ENCODE measurements around the gene SAMD4A. TPM values are rescaled to one million over a fixed set of nuclear protein-coding genes. Genes with fewer than 3 reads are reported as not detected.
A peak's percentile ranks its signal among the peaks of the same experiment; 100 is the strongest.

The SAMD4A gene
- total and polyA plus RNA-seq, 8 donors, result 4.5 to 40.5 (median 8.0) TPM

- Histone ChIP-seq H3K27me3 (no peaks in the 10 kb centered on the region), H3K4me1 (peaks cover 9 to 10% of the 10 kb centered on the region in 2 donors), H3K9me3 (no peaks in the 10 kb centered on the region), H3K36me3 (no peaks in the 10 kb centered on the region), H3K27ac (no peak overlapping the region), H3K4me3 (no peak overlapping the region)
- intact Hi-C loops (cut with DNase I), result loop anchor here in 1 of 2 donors (10.0 kb wide), 1 partner anchor 48 kb away; no protein-coding TSS in a partner anchor
- DNase-seq, result no peak
- ATAC-seq, result no peak
- no peak for TF ChIP-seq CTCF (IDR thresholded peaks at IDR 0.05)
Observed at GRCh38 chr14:54716862-54717261, 149.9 kb downstream of the SAMD4A start.

GRCh38 chr14:54718046-54718445, 151.1 kb downstream of the SAMD4A start:
- TF ChIP-seq CTCF (IDR thresholded peaks at IDR 0.05), result no peak

GRCh38 chr14:54719406-54719805, 152.5 kb downstream of the SAMD4A start:
- H3K4me1 ChIP-seq, result no peaks in the 10 kb centered on the region
- no peak for TF ChIP-seq CTCF (IDR thresholded peaks at IDR 0.05)
- H3K9me3 ChIP-seq, result no peaks in the 10 kb centered on the region
- H3K27me3 ChIP-seq, result no peaks in the 10 kb centered on the region
- intact Hi-C loops (cut with DNase I), result loop anchor here in 1 of 2 donors (10.0 kb wide), 1 partner anchor 45 kb away; no protein-coding TSS in a partner anchor
- ATAC-seq, result no peak
- no peak for DNase-seq
- no peaks in the 10 kb centered on the region for H3K36me3 ChIP-seq
- no peak overlapping the region for H3K4me3 ChIP-seq
- H3K27ac ChIP-seq, result no peak overlapping the region

More at GRCh38 chr14:54718046-54718445, 151.1 kb downstream of the SAMD4A start:
- no peaks in the 10 kb centered on the region for H3K36me3 ChIP-seq
- intact Hi-C loops (cut with DNase I), result loop anchor here in 1 of 2 donors (10.0 kb wide), 1 partner anchor 47 kb away; no protein-coding TSS in a partner anchor
- H3K27me3 ChIP-seq, result no peaks in the 10 kb centered on the region
- ATAC-seq (no peak), DNase-seq (no peak)
- no peak overlapping the region for H3K4me3 ChIP-seq
- H3K27ac ChIP-seq, result peak overlapping the region in 1 of 2 donors; percentile 11
- no peaks in the 10 kb centered on the region for H3K9me3 ChIP-seq
- peaks cover 0 to 4% of the 10 kb centered on the region in 2 donors for H3K4me1 ChIP-seq

- Histone ChIP-seq H3K27me3 (no peaks in the 10 kb centered on the region), H3K9me3 (no peaks in the 10 kb centered on the region), H3K36me3 (no peaks in the 10 kb centered on the region), H3K4me3 (no peak overlapping the region), H3K27ac (no peak overlapping the region), H3K4me1 (no peaks in the 10 kb centered on the region)
- DNase-seq (no peak), ATAC-seq (peak; percentile 82)
- intact Hi-C loops (cut with DNase I), result no loop called here
- TF ChIP-seq CTCF (IDR thresholded peaks at IDR 0.05), result peak in 1 of 2 donors; percentile 36
Observed at GRCh38 chr14:54722791-54723432, 156.0 kb downstream of the SAMD4A start.

- H3K9me3 ChIP-seq, result no peaks in the 10 kb centered on the region
- intact Hi-C loops (cut with DNase I), result no loop called here
- DNase-seq, result no peak
- H3K4me1 ChIP-seq, result no peaks in the 10 kb centered on the region
- TF ChIP-seq CTCF (IDR thresholded peaks at IDR 0.05), result no peak
- no peak for ATAC-seq
- no peaks in the 10 kb centered on the region for H3K27me3 ChIP-seq
- H3K27ac ChIP-seq, result no peak overlapping the region
- no peak overlapping the region for H3K4me3 ChIP-seq
- no peaks in the 10 kb centered on the region for H3K36me3 ChIP-seq
Observed at GRCh38 chr14:54724123-54724522, 157.2 kb downstream of the SAMD4A start.

All from left lung (tissue), 10 donors.